Left hindlimb (tissue), 1 donor: ENCODE data around the gene TACSTD2.
"Not testable (repeated sequence)": the region's sequence is repeated elsewhere in the genome, so short reads cannot be mapped to it uniquely, and the experiment has no call there.

Experiments
- DNase-seq: peaks from one replicate; pipeline ENCODE4 v3.0.0-alpha.2; 2018

Gene TACSTD2

DNA sequence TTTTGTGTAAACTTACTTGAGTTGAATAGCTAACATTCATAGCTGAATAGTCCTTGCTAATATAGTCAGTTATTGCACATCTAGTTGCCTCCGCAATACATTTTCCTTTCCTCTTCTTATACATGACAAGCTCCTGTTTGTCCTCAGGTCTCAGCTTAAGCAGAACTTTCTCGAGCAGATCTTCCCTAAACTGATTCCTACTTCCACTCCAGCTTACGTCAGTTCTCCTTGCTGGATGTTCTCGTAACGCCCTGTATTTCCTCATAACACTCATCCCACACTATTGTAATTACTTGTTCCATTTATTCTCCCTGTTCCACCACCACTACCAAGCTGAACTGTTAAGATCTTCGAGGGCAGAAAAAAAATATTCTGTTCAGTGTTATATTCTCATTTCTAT is 15.4 kb downstream of the TACSTD2 start:
- DNase-seq: no peak

DNA sequence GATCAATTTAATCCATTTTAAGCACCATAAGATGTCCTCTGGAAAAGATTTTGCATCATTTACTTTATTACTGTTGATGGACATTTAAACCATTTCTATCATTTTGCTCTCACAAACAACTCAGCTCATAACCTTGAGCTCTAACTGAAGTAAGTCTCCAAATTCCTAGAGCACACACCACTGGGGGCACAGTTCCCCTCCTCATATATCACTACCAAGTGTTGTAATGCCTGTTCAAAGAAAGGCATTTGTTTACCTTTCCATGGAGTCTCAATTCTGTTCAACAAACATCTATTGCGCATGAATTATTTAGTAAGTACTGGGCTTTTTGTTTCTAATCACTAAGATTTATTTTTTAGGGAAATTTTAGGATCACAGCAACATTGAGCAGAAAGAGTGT is 21.7 kb downstream of the TACSTD2 start:
- no peak for DNase-seq

DNA sequence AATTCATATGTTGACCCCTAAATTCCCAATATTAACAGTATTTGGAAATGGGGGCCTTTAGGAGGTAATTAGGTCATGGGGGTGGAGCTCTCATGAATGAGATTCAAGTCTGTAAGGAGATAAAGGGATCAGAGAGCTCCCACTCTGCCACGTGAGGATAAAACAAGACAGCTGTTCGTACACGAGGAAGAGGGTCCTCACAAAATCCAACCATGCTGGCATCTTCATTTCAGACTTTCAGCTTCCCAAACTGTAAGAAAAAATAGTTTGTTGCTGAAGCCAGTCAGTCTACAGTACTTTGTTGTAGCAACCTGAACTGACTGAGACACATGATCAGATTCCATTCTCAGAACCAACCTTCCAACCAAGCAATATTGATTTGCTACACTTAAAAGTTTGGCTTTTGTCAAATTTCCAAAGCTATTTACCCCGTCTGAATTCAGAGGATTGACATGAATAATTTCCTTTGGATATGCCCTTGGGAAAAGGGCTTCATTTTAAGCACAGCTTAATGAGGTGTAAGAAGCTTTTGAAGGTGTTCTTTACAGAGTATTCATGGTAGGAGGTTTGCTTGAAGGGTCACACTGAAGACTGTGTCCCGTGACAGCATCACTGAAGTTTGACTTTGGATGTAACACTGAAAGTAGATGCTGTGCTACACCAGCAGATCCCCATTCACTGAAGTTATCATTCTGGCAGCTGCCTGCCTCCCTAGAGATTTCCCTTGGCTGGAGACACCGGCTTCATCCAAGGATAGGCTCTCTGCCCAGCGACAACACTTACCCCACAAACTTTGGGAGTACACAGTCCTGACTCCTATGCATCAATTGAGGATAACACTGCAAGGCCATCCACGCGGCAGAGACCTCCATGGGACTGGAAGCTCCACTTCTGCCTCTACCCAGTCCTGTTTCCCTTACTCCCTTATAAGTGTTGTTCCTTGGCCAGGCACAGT is 25.6 kb downstream of the TACSTD2 start:
- no peak for DNase-seq

DNA sequence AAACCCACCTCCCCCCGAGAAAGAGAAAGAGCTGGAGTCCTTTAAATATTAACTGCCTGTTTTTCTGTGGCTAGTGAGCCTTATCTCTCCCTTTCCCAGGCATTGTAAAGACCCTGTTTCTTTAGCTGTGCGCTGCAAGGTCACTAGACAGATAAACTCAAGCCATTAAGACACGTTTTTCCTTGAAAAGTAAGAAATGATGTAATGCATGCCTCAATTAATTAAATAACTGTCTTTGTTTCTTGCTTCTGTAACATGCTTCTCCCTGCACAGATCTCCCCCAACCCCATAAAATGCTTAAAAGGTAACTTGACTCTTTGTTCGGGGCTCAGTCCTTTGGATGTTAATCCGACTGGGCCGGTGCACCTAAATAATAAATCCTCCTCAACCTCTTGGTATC is 27.8 kb downstream of the TACSTD2 start:
- not testable (repeated sequence) for DNase-seq

DNA sequence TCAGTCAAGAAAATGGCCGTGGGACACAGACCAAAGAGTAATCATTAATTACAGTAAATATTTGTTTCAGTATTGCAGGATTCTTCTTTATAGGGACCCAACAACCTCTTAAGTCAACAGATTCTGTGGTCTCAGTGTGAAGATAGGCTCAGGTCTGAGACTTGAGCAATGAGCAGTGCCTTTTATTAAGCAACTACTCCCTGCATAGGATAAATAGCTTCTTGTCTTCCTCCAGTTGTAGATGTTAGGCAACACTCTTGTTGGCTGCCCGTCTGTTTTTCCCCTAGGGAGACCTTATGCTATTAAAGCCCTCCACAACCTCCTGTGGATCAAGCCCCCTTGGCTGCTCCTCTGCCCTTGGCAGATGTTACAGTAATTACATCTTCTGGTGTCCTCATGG is 28.7 kb downstream of the TACSTD2 start:
- DNase-seq: no peak

DNA sequence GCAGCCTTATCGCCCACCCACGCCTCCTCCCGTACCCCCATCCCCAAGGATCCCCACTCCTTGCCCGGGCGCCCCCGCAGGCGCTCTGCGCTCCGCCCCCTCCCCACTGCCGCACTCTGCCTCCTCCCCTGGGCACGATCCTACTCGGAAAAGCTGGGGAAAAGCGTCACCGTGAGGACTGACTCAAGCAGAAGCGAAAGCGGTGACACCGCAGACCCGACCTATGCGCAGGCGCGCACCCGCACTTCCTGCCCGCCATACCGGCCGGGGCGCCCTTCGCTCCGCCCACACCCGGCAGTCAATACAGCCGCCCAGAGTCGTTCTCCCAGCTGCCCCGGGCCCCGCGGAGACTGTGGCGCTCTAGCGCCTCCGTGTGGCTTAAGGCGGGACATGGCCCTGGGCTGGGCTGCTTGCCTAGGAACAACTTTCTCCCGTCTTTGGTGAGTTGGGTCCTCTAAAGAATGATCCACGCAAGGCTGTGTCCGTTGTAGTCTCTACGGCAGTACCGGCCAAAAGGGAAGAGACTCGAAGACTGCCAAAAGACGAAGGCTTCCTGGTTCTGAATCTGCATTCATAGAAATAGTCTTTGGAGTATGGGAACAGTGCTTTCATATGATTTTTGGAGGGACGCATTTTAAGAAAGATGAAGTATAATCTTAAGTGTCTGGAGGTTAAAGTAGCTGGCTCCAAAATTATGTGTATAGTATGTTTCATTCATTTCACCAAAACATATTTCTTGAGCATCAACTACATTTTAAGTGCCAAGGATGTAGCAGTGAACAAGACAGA is 30.3 kb downstream of the TACSTD2 start, which contains the start of gene OMA1:
Gene OMA1 (minus strand): TSS at position 207 of the 789 bp plus-strand sequence. CDS start 7,432 bp downstream, outside the sequence.
- peak; percentile 98 for DNase-seq

DNA sequence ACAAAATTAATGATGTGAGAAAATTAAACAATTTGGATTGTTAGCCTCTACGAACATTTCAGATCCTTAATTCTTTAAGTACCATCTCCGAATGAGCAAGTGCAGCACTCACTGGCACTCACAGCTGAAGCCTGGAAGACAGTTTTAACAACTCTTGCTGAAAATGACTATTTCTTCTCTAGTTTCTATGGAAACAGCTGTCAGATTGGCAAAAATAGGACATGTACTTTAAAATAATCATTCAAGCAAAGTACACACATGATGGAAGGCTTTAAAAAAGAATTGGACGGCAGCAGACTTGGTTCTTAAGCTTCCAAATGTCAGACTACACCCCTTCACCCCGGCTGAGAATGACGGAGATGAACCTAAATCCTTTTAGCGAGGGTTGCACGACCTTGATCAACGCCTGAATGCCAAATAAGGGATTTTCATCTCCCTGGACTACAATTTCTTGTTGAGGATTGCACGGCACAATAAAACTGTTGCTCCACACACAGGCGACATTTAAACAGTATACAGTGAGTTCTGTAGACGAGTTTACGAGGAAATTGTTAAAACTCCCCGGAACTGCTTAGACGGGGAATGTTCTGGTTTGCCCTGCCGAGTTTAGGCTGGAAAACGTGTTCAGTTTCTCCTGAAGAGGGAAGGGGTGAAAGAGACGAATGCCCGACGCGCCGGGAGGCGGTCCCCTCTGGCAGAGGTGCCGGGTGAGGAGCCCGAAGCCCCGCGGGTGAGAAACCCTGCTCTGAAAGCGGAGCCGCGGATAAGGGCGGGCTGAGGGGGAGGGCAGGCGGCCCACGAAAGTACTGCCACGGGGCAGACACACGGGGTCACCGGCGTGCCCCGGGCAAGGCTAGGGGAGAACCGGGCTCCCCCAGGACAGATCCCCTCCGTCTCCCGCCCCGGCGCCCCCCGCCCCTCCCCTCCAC is 31.2 kb downstream of the TACSTD2 start:
- peak; percentile 90 for DNase-seq

DNA sequence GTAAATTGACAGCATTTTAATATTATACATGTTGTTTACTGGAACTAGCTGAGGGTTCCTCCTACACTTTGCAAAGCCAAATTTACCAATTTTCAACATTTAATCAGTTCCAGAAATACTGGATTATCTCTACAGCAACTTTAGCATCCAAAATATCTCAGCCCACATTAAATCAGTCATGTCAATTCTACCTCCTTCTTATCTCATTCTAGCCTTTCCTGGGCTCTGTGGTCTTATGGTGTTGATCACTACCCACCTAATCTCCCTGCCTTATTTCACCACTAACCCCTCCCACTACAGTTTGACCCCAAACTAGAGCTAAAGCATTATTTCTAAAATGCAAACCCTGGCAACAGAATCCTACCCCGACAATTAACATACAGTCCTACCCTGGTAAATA is 33.8 kb downstream of the TACSTD2 start:
- no peak for DNase-seq

DNA sequence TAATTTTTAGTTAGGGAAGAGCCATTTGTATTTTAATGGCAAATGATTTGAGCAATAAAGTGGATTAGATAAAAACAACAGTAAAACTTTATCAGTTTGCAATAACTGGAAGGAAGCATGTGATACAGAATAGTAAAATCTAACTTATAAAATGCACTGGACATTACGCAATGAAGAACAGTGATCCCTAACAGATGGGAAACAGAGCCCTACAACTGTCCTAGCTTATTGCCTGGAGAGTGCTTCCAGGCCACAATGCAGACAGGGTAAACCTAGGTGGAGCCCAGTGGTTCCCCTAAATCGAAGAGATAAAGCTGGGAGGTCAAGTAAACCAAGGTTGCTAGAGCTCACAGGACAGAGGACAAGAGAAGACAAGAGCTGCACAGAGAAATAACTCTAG is 37.5 kb downstream of the TACSTD2 start:
- no peak for DNase-seq

DNA sequence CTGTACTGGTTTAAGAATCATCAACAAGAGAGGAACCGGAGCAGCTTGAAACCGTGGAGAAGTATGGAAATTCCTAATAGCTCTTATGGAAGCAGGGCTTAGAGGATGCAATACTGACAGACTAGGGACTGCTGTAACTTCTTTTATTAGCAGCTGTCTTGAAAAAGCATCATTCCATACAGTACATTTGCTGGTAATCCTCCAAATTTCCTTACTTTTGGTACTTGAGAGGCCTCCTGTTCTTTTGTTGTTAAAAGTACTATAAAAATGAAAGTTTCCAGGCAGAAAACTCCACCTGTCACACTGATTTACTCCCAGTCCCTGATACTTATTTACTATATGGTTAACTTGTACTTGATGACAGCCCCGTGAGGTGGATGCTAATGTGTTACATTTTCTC is 38.2 kb downstream of the TACSTD2 start:
- DNase-seq: no peak

DNA sequence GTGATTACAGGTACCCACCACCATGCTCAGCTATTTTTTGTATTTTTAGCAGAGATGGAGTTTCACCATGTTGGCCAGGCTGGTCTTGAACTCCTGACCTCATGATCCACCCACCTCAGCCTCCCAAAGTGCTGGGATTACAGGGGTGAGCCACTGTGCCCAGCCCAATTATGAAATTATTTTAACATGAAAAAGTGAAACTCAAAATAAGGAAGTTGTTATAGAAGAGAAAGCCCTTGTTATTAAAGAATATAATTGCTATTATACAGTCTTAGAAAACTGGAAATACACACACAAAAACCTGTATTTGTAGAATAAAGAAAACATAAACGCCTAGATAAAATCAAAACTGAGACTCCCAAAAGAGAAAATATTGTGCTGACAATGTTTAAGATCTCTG is 45.2 kb downstream of the TACSTD2 start:
- DNase-seq: not testable (repeated sequence)

DNA sequence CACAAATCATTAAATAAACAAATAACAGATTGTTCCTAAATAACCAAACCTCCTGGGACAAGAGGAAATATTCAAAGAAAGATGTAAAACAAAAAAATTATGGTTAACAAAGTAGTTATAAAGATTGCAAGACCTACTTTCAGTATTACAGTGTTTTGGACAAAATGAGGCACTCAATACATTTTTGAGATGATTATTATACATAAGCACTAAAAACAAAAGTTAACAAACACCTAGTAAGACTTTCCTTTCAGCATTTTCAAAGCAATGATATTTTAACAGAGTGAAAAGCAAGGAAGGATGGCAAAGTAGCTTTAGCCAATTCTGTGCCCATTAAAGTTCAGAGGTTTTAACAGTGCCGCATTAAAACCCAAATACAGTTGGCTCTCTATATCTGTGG is 47.8 kb downstream of the TACSTD2 start:
- DNase-seq: no peak

DNA sequence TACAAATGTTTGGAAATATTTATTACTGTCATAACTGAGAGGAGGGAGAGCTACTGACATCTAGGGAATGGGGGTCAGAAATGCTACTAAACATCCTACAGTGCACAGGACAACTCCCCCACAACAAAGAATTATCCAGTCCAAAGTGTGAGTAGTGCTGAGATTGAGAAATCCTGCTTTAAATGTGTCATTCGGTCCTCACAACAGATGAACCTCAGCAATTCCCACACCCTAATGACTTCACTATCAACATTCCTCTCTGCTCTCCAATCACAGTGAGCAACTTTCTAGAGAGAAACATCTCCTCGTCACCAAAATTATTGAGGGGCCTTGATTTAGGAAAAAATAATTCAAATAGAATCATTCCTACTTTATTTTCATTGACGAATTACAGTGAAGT is 48.5 kb downstream of the TACSTD2 start:
- no peak for DNase-seq
